GM21526 (cell line): ENCODE data around the gene PFKFB3.
"Not testable (repeated sequence)": the region's sequence is repeated elsewhere in the genome, so short reads cannot be mapped to it uniquely, and the experiment has no call there.

ENCODE experiments used
- ATAC-seq: cut with Tn5 transposase; IDR thresholded peaks from one replicate; pipeline ENCODE4 v1.9.1; 2021; ENCODE audit warnings: moderate library complexity; ENCODE audit not compliant: unreplicated experiment, low FRiP score

The PFKFB3 gene

DNA sequence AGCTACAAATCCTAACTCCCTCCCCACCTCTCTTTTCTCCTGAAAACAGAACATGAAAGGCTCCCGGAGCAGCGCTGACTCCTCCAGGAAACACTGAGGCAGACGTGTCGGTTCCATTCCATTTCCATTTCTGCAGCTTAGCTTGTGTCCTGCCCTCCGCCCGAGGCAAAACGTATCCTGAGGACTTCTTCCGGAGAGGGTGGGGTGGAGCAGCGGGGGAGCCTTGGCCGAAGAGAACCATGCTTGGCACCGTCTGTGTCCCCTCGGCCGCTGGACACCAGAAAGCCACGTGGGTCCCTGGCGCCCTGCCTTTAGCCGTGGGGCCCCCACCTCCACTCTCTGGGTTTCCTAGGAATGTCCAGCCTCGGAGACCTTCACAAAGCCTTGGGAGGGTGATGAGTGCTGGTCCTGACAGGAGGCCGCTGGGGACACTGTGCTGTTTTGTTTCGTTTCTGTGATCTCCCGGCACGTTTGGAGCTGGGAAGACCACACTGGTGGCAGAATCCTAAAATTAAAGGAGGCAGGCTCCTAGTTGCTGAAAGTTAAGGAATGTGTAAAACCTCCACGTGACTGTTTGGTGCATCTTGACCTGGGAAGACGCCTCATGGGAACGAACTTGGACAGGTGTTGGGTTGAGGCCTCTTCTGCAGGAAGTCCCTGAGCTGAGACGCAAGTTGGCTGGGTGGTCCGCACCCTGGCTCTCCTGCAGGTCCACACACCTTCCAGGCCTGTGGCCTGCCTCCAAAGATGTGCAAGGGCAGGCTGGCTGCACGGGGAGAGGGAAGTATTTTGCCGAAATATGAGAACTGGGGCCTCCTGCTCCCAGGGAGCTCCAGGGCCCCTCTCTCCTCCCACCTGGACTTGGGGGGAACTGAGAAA, 30.4 kb downstream of the PFKFB3 start:
- no peak for ATAC-seq

DNA sequence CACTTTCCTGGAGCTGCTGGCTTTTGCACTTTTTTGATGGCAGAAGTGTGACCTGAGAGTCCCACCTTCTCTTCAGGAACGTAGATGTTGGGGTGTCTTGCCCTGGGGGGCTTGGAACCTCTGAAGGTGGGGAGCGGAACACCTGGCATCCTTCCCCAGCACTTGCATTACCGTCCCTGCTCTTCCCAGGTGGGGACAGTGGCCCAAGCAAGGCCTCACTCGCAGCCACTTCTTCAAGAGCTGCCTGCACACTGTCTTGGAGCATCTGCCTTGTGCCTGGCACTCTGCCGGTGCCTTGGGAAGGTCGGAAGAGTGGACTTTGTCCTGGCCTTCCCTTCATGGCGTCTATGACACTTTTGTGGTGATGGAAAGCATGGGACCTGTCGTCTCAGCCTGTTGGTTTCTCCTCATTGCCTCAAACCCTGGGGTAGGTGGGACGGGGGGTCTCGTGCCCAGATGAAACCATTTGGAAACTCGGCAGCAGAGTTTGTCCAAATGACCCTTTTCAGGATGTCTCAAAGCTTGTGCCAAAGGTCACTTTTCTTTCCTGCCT, 31.1 kb downstream of the PFKFB3 start:
- ATAC-seq, result no peak

DNA sequence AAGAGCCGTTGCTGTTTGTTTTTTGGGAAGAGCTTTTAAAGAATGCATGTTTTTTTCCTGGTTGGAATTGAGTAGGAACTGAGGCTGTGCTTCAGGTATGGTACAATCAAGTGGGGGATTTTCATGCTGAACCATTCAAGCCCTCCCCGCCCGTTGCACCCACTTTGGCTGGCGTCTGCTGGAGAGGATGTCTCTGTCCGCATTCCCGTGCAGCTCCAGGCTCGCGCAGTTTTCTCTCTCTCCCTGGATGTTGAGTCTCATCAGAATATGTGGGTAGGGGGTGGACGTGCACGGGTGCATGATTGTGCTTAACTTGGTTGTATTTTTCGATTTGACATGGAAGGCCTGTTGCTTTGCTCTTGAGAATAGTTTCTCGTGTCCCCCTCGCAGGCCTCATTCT, 31.6 kb downstream of the PFKFB3 start:
- no peak for ATAC-seq

DNA sequence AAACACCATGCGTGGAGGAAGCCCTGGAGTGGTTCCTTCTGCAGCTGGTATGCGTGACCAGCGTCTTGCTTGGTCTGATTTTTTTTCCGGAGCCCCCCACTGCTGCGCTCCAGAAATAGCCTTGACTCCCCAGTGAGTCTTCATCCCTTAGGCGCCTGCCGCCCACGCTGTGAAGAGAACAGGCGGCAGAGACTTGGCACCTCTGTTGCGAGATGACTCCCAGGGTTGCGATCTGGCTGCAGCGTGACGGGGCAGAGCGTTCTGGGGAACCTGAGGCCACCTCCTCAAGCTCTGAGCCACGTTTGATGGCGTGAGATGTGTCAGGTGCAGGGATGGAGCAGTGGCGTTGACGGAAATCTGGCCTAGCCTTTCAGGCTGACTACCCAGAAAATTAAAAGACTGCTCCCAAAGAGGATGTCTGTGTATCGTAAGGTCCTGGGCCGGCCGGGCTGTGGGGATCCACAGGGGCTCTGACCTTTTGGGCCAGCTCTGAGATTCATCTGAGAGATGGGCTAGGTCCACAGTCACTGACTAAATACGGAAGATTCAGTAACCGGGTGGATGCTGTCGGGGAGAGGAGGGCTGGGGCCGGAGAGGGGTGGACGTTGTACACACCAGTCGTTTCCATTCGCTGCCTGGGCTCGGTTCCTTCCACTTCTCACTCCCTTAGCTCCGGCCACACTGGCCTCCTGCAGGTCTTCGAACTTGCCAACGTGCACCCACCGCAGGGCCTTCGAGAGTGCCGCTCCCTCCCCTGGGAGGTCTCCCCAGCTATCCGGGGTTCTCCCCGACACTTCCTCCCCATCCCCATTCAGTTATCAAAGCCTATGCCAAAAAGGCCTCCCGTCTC, 33.8 kb downstream of the PFKFB3 start:
- no peak for ATAC-seq

DNA sequence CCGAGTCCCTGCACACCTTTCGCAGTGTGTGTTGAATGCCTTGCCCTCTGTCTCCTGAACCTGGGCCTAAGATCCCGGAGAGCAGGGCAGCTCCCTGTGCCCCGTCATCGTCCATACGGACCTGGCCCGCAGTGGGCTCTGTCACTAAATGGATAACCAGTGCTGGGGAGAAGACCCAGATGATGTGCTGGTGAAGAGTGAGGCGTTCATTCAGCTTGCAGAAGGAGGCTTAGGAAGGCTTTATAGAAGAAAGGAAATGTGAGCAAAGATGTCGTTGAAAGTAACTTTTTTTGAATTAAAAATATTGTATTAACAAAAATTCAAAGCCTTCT, 34.4 kb downstream of the PFKFB3 start:
- no peak for ATAC-seq

DNA sequence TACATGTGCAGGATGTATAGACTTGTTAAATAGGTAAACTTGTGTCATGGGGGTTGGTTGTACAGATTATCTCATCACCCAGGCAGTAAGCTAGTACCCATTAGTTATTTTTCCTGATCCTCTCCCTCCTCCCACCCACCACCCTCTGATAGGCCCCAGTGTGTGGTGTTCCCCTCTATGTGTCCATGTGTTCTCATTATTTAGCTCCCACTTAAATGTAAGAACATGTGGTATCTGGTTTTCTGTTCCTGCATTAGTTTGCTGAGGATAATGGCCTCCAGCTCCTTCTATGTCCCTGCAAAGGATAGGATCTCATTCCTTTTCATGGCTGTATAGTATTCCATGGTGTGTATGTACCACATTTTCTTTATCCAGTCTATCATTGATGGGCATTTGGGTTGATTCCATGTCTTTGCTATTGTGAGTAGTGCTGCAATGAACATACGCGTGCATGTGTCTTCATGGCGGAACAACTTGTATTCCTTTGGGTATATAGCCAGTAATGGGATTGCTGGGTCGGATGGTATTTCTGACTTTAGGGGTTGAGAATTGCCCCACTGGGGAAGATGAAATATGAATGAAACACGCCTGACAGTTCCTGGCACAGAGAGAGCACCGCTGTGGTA, 36.0 kb downstream of the PFKFB3 start:
- not testable (repeated sequence) for ATAC-seq

DNA sequence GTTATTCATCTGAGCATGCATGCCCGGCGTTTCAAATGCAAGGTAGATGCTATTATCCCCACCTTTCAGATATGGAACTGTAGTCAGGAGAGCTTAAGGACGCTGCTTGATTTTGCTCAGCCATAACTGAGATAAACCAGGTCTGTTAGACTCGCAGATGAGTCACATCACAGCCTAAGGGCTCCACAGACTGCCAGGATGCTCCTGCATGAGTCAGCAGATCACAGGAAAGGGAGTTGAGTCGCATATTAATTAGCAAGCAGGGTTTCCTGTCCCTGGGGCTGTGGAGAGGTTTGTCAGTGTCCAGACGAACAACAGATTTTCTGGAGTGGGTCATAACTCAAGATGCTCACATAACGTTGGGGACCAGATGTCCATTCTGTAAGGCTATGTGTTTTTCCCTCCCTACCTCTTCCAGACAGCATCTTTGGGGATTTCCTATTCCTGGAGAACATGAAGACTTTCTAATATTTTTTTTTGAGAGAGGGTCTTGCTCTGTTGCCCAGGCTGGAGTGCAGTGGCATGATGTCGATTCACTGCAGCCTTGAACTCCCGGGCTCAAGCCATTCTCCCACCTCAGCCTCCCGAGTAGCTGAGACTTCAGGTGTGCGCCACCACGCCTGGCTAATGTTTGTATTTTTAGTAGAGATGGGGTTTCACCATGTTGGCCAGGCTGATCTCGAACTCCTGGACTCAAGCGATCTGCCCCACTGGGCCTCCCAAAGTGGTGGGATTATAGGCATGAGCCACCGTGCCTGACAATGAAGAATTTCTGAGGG, 36.7 kb downstream of the PFKFB3 start:
- ATAC-seq, result no peak

DNA sequence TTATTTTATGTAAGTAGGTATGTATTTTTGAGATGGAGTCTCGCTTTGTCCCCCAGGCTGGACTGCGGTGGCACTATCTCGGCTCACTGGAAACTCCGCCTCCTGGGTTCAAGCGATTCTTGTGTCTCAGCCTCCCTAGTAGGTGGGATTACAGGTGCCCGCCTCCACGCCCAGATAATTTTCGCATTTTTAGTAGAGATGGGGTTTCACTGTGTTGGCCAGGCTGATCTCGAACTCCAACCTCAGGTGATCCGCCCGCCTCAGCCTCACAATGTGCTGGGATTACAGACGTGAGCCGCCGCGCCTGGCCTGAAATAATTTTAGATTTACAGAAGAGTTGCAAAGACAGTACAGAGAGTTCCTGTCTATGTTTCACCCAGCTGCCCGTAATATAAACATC, 37.5 kb downstream of the PFKFB3 start:
- ATAC-seq, result no peak

DNA sequence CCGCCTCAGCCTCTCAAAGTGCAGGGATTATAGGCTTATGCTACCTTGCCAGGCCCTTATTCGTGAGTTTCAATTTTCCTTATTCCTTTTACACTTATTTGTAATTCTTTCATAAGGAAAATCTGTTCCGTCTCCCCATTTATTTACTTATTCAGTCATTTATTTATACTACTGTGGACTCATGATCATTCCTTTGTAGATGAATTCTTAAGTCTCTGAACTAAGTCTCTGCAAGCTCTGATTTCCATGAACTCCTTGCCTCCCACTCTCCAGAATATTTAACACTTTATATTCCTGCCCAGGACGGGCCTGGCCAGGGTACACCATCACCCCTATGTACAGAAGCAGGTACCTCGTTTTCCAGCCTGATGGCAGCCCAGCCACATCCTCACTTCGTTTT, 39.4 kb downstream of the PFKFB3 start:
- ATAC-seq, result no peak

DNA sequence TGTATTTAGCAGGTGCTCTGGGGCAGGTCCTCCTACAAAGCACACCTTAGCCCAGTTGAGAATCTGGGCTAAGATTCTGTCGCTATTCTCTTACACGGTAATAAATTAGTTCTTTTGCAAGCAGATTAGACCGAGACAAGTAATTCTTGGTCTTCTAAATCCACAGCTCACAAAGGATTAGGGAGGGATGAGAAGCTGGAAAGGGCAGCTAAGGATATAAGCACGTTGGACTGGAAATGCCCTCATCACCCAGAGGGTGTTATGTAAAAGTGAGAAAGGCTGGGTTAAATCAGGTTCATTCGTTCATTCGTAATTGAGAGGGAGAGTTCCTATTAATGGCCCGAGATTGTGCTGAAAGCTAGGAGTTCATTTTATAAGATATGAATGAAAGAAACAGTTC, 41.8 kb downstream of the PFKFB3 start:
- no peak for ATAC-seq

DNA sequence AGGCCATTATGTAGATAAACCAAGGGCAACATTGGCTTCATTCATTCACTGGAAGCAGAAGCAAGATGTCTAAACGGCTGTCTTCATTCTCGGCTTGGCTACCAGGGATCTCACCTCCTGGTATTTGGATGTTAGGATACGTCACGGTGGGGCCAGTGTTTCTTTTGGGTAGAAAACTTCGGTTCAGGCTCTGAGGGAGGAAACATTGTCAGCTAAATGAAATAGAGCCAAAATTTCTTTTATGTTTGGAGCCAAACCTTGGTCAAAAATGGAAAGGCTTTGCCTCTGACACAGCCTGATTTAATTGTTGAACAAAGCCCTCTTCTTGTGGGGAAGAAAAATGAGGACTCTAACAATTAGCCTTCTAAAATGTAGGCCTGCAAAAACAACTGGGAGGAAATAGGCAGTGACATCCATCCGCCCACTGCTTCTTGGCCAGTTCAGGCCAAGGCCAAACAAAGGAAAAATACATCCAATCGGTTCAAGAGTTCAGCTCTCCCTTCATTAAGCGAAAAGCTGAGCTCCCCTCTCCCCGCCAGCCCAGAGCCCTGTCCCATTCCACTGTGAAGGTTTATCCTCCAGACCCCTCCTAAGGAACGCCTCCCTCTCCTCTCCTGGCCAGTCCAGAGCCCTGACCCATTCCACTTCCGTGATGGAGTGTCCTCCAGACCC, 44.4 kb downstream of the PFKFB3 start:
- ATAC-seq, result no peak

DNA sequence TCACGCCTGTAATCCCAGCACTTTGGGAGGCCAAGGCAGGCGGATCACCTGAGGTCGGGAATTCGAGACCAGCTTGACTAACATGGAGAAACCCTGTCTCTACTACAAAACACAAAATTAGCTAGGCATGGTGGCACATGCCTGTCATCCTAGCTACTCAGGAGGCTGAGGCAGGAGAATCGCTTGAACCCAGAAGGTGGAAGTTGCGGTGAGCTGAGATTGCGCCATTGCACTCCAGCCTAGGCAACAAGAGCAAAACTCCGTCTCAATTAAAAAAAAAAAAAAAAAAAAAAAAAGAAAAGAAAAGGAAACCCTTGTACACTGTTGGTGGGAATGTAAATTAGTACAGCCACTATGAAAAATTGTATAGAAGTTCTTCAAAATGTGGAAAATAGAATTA, 46.2 kb downstream of the PFKFB3 start:
- not testable (repeated sequence) for ATAC-seq

DNA sequence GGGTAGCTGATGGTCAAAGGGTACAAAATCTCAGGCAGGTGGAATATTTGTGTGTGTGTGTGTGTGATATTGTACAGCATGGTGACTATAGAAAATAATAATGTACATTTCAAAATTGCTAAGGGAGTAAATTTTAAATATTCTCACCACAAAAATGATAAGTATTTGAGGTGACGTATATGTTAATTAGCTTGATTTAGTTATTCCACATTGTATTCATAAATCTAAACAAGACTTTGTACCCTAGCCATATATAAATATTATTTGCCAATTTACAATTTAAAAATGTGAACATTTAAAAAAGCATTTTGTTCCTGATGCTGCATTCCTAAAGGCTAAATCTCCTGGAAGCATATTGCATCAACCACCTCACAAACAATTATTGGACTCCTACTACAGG, 47.0 kb downstream of the PFKFB3 start:
- ATAC-seq, result no peak

DNA sequence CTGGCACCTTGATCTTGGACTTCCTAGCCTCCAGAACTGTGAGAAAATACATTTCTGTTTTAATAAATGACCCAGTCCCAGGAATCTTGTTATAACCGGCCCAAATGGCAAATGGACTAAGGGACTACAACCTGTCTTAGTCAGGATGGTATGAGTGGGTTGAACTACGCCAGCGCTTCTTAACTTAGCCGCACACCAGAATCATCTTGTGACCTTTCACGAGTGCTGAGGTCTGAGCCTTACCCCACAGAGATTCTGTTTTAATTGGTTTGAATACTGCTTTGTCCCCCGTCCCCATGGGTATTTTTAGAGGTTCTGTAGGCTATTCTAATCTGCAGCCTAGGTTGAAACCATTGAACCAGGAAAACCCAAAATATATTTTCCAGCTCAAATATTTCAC, 48.0 kb downstream of the PFKFB3 start:
- no peak for ATAC-seq

DNA sequence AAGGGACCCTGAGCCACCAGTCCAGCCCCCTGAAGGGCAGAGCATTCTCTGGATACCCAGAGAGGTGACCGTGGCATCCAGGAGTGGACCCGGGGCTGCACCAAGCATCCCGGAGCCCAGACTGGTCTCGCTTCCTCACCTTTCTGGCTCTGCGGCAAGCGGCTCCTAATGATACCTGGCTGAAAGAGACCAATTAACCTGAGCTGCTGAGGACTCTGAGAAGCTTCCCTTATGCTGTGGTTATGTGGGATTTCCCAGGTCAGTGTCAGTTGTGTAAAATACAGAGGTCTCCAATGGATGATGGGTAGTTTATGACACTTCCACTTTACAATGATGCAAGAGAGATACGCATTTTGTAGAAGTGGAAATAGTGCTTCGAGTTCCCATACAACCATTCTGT, 51.5 kb downstream of the PFKFB3 start:
- ATAC-seq, result no peak

DNA sequence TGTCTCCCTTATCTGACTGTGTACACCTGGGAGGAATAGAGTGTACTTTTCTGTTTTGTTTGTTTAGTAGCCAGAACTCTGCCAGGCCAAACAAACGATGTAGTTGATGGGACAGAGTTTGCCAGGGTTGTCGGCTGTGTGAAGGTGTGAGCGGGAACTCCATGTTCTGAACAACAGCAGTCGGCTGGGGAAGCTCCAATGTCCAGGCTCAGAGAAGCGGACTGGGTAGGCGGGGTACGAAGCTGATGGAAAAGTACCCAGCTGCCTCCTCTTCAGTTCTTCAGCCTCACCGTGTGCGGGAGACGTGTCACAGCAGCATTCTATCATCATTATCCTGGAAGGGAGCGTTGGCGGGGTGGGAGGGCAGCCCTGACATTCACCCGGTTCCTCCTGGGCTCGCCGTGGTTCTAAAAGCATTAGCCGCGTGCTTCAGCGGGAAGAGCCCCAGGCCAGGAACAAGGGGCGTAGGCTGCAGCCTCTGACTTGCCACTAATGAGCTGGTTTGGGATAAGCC, 52.9 kb downstream of the PFKFB3 start:
- ATAC-seq, result no peak

DNA sequence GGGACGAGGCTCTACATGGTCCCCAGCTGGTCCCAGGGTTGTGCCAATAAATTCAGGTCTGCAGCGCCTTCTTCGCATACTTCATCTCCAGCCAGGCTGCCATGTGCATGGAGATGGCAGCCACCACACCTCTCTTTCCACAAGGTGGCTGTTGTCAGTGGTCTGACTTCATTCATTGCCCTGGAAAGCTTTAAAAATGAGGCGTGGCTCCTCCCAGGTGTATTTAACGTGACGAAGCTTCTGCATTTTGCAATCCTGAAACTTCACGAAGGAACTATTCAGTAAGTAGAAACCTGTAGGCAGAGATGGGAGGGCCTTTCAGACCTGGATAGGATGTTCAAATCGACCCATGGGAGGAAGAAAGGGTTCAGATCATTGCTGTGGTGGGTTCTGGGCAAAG, 53.7 kb downstream of the PFKFB3 start:
- no peak for ATAC-seq

DNA sequence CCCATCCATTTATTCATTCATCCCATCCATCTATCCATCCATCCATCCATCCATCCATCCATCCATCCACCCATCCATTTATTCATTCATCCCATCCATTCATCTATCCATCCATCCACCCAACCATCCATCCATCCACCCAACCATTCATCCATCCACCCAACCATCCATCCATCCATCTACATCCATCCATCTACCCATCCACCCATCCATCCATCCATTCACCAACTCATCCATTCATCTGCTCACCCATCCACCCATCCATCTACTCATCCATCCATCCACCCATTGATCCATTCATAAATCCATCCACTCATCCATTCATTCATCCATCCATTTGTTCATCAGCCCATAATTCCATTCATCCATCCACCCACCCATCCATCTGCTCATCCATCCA, 56.4 kb downstream of the PFKFB3 start:
- ATAC-seq, result no peak

DNA sequence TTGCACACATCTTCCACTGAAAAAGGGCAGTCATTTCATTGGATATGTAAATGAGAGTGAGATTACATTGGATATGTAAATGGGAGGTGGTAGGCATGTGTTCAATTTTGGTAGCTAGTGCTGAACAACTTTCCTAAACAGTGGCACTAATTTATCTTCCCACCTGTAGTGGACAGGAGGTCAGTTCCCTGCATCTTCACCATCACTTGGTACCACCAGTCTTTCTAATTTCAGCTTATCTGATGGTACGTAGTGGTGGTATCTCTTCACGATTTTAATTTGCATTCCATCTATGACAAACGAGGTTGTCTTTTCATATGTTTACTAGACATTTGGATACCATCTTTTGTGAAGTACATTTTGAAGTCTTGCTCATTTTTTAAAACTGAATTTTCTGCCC, 58.1 kb downstream of the PFKFB3 start:
- no peak for ATAC-seq

DNA sequence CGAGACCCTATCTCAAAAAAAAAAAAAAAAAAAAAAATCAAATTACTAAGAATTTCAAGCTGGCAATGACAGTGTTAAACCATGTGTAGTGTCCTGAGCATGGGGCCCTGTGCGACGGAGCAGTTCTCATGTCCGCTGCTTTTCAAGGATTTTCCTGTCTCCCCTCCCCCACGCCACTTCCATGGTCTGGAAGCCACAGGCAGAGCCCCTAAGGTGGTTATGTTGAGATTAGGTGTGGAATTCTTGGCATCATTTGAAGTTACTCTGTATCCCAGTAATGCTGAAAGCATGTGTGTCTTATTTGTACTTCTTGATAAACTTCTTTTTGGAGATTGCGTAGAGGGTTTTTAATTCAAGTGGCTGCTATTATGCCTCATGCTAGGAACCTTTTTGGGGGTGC, 65.2 kb downstream of the PFKFB3 start:
- no peak for ATAC-seq
